H9 (cell line): ENCODE data around the gene WIZ. TPM values are rescaled to one million over a fixed set of nuclear protein-coding genes. Genes with fewer than 3 reads are reported as not detected.

ENCODE experiments used
- DNase-seq: peaks from one replicate; pipeline ENCODE4 v3.0.0-alpha.2; 2017
- H2AFZ ChIP-seq: one replicate; pipeline ENCODE4 v1.6.1; 2013; ENCODE audit warnings: mild to moderate bottlenecking, low read length, control low read depth, moderate library complexity
- H2AK5ac ChIP-seq: 2 replicates; pipeline ENCODE4 v1.6.1; 2013; ENCODE audit warnings: low read length, control low read depth, mixed read lengths; ENCODE audit not compliant: insufficient read length
- H2BK120ac ChIP-seq: one replicate; pipeline ENCODE4 v1.6.1; 2013; ENCODE audit warnings: low read depth, mild to moderate bottlenecking, low read length, control low read depth, inconsistent platforms; ENCODE audit not compliant: poor library complexity, severe bottlenecking
- H2BK12ac ChIP-seq: 2 replicates; pipeline ENCODE4 v1.6.1; 2013; ENCODE audit warnings: low read length, control low read depth, mixed read lengths, low read depth; ENCODE audit not compliant: insufficient read length
- H2BK15ac ChIP-seq: 2 replicates; pipeline ENCODE4 v1.6.1; 2013; ENCODE audit warnings: low read depth, low read length, control low read depth
- H2BK20ac ChIP-seq: one replicate; pipeline ENCODE4 v1.6.1; 2013; ENCODE audit warnings: low read depth, mild to moderate bottlenecking, low read length, control low read depth, inconsistent platforms; ENCODE audit not compliant: poor library complexity, severe bottlenecking
- H2BK5ac ChIP-seq: 2 replicates; pipeline ENCODE4 v1.6.1; 2013; ENCODE audit warnings: low read length, control low read depth, mixed read lengths; ENCODE audit not compliant: insufficient read length
- H3K14ac ChIP-seq: 2 replicates; pipeline ENCODE4 v1.6.1; 2013; ENCODE audit warnings: low read length, control low read depth; ENCODE audit not compliant: insufficient read depth
- H3K18ac ChIP-seq: 2 replicates; pipeline ENCODE4 v1.6.1; 2013; ENCODE audit warnings: low read depth, mild to moderate bottlenecking, mixed read lengths, low read length, control low read depth; ENCODE audit not compliant: insufficient read length
- H3K23ac ChIP-seq: 2 replicates; pipeline ENCODE4 v1.6.1; 2013; ENCODE audit warnings: low read length, control low read depth, mixed read lengths, low read depth; ENCODE audit not compliant: insufficient read length
- H3K23me2 ChIP-seq: 2 replicates; pipeline ENCODE4 v1.6.1; 2013; ENCODE audit warnings: low read depth, mild to moderate bottlenecking, mixed read lengths, low read length, control low read depth; ENCODE audit not compliant: insufficient read length, poor library complexity, severe bottlenecking
- H3K27ac ChIP-seq: 2 replicates; pipeline ENCODE4 v1.5.1; 2013; ENCODE audit warnings: low read length, control low read depth, mixed read lengths, low read depth; ENCODE audit not compliant: insufficient read length
- H3K27me3 ChIP-seq: 2 replicates; pipeline ENCODE4 v1.6.1; 2013; ENCODE audit warnings: low read length, control low read depth, inconsistent platforms; ENCODE audit not compliant: insufficient read depth
- H3K4ac ChIP-seq: 2 replicates; pipeline ENCODE4 v1.6.1; 2013; ENCODE audit warnings: low read depth, mild to moderate bottlenecking, control low read depth, inconsistent platforms, low read length, moderate library complexity
- H3K4me1 ChIP-seq: 2 replicates; pipeline ENCODE4 v1.6.1; 2013; ENCODE audit warnings: low read length, control low read depth, inconsistent platforms; ENCODE audit not compliant: insufficient read depth
- H3K4me2 ChIP-seq: 2 replicates; pipeline ENCODE4 v1.6.1; 2013; ENCODE audit warnings: low read length, control low read depth, mixed read lengths; ENCODE audit not compliant: insufficient read length, insufficient read depth
- H3K56ac ChIP-seq: 2 replicates; pipeline ENCODE4 v1.6.1; 2013; ENCODE audit warnings: low read depth, mild to moderate bottlenecking, mixed read lengths, low read length, control low read depth; ENCODE audit not compliant: insufficient read length
- H3K79me1 ChIP-seq: 2 replicates; pipeline ENCODE4 v1.6.1; 2013; ENCODE audit warnings: low read depth, mild to moderate bottlenecking, moderate library complexity, low read length, control low read depth, inconsistent platforms; ENCODE audit not compliant: insufficient read depth, poor library complexity, severe bottlenecking
- H3K79me2 ChIP-seq: 2 replicates; pipeline ENCODE4 v1.6.1; 2013; ENCODE audit warnings: low read length, control low read depth, inconsistent platforms; ENCODE audit not compliant: insufficient read depth
- H3K9ac ChIP-seq: 2 replicates; pipeline ENCODE4 v1.6.1; 2013; ENCODE audit warnings: low read length, control low read depth, mixed read lengths; ENCODE audit not compliant: insufficient read length; ENCODE audit errors: extremely low read depth
- H3K9me3 ChIP-seq: one replicate; pipeline ENCODE4 v1.6.1; 2013; ENCODE audit warnings: low read depth, low read length, inconsistent platforms; ENCODE audit not compliant: control insufficient read depth
- H3T11ph ChIP-seq: one replicate; pipeline ENCODE4 v1.6.1; 2013; ENCODE audit warnings: mild to moderate bottlenecking, low read length, control low read depth, inconsistent platforms
- H4K20me1 ChIP-seq: one replicate; pipeline ENCODE4 v1.6.1; 2013; ENCODE audit not compliant: control insufficient read depth, insufficient read length, insufficient read depth
- H4K5ac ChIP-seq: 2 replicates; pipeline ENCODE4 v1.6.1; 2013; ENCODE audit warnings: low read depth, mild to moderate bottlenecking, mixed read lengths, low read length, control low read depth; ENCODE audit not compliant: insufficient read length
- H4K8ac ChIP-seq: replicated peaks from 2 replicates; pipeline ENCODE4 v1.6.1; 2013; ENCODE audit warnings: low read length, control low read depth, mixed read lengths, low read depth; ENCODE audit not compliant: insufficient read length
- H4K91ac ChIP-seq: 2 replicates; pipeline ENCODE4 v1.6.1; 2013; ENCODE audit warnings: low read depth, mild to moderate bottlenecking, moderate library complexity, mixed read lengths, low read length, control low read depth; ENCODE audit not compliant: insufficient read length
- H3K27ac Mint-ChIP-seq, 3 experiments: 2 replicates in 2 of 3; 3 replicates in 1 of 3; pipeline ENCODE4 v1.8.0; 2020 to 2021; ENCODE audit warnings: mixed read lengths in 3 of 3, mild to moderate bottlenecking in 1 of 3, moderate library complexity in 1 of 3
- H3K27me3 Mint-ChIP-seq: 2 replicates; pipeline ENCODE4 v1.8.0; 2021; ENCODE audit warnings: low read depth, mild to moderate bottlenecking, moderate library complexity, mixed read lengths
- H3K36me3 Mint-ChIP-seq, 3 experiments: 2 replicates in 2 of 3; 3 replicates in 1 of 3; pipeline ENCODE4 v1.8.0; 2020 to 2021; ENCODE audit warnings: low read depth in 3 of 3, mixed read lengths in 3 of 3; ENCODE audit not compliant: insufficient read depth in 1 of 3
- H3K4me1 Mint-ChIP-seq, 2 experiments: 2 replicates each; pipeline ENCODE4 v1.8.0; 2020; ENCODE audit warnings: mixed read lengths in 2 of 2
- H3K4me3 Mint-ChIP-seq, 2 experiments: 2 replicates in 1 of 2; 3 replicates in 1 of 2; pipeline ENCODE4 v1.8.0; 2020 to 2021; ENCODE audit warnings: mild to moderate bottlenecking in 2 of 2, mixed read lengths in 2 of 2, moderate library complexity in 1 of 2
- H3K9me3 Mint-ChIP-seq, 2 experiments: 2 replicates in 1 of 2; 3 replicates in 1 of 2; pipeline ENCODE4 v1.8.0; 2020; ENCODE audit warnings: mild to moderate bottlenecking in 2 of 2, mixed read lengths in 2 of 2, moderate library complexity in 1 of 2
- CTCF ChIP-seq: fragments of 200-600 bp; sonication (generic); conservative IDR thresholded peaks from 3 replicates; pipeline ENCODE4 v1.8.0; 2021; ENCODE audit warnings: antibody characterized with exemption, mild to moderate bottlenecking
- WGBS: extraction: QIAGEN DNeasy Blood & Tissue Kit; methylation state at CpG from one replicate; pipeline ENCODE4 v1.1.7; 2013; ENCODE audit warnings: missing lambda C conversion rate, low lambda C conversion rate, mixed read lengths; ENCODE audit not compliant: insufficient read length; ENCODE audit errors: extremely low coverage; 5-methylcytosine and 5-hydroxymethylcytosine counted together
- total RNA-seq: library from RNA; stranded (reverse); gene quantifications from 2 replicates; pipeline ENCODE4 v1.2.1, GENCODE V29; 2021

WIZ gene
- total RNA-seq, 1 experiment from 2014 or later, result 33.3 TPM

GRCh38 chr19:15479391-15480345, 29.9 kb upstream of the WIZ start, which contains the start of gene PGLYRP2:
Gene PGLYRP2 (minus strand): TSS chr19:15479501. CDS start chr19:15479371, 130 bp downstream.
- Histone ChIP-seq H3T11ph (no peak within 1 kb of the TSS), H3K79me1 (no peaks in the 10 kb centered on the region), H3K14ac (no peak within 1 kb of the TSS), H3K23ac (no peak within 1 kb of the TSS), H2BK12ac (no peak within 1 kb of the TSS), H4K8ac (no peak within 1 kb of the TSS), H3K27me3 (no peaks in the 10 kb centered on the region), H2AFZ (no peak within 1 kb of the TSS), H4K20me1 (no peaks in the 10 kb centered on the region), H3K27ac (no peak within 1 kb of the TSS), H3K4me1 (no peaks in the 10 kb centered on the region), H2BK20ac (no peak within 1 kb of the TSS), H3K4me2 (no peak within 1 kb of the TSS), H3K18ac (no peak within 1 kb of the TSS), H2AK5ac (no peak within 1 kb of the TSS), H3K4ac (no peak within 1 kb of the TSS), H4K91ac (no peak within 1 kb of the TSS), H3K9me3 (peaks cover 24% of the 10 kb centered on the region), H2BK15ac (no peak within 1 kb of the TSS), H3K56ac (no peak within 1 kb of the TSS), H3K23me2 (no peaks in the 10 kb centered on the region), H3K9ac (no peak within 1 kb of the TSS), H3K79me2 (no peaks in the 10 kb centered on the region), H4K5ac (no peak within 1 kb of the TSS), H2BK120ac (no peak within 1 kb of the TSS), H2BK5ac (no peak within 1 kb of the TSS)
- DNase-seq, result peak; percentile 48
- Mint-ChIP-seq H3K4me3 (no peak within 1 kb of the TSS), H3K27ac (no peak within 1 kb of the TSS; a peak in 1 of 7 replicates), H3K4me1 (no peaks in the 10 kb centered on the region), H3K36me3 (peaks cover 1 to 25% (median 12%) of the 10 kb centered on the region in 3 experiments; a peak in 4 of 7 replicates), H3K27me3 (peaks cover 4% of the 10 kb centered on the region), H3K9me3 (peaks cover 31 to 87% of the 10 kb centered on the region in 2 experiments)
- TF ChIP-seq CTCF, result no peak
- WGBS, result no CpG with 5 or more reads among the region's 16 CpGs
